Caco-2 (cell line): ENCODE measurements around the gene RNF2. TPM values are rescaled to one million over a fixed set of nuclear protein-coding genes. Genes with fewer than 3 reads are reported as not detected.

Experiments
- BruUV-seq: library from RNA; stranded (reverse); fragments of 400-500 nt; replicated peaks from 2 replicates; lab custom pipeline; 2021; lab: Mats Ljungman, UMichigan
- CTCF ChIA-PET: fragments of 300-600 bp; sonication (Branson Sonifier 250); formaldehyde crosslinking; loops from one replicate; lab custom pipeline; 2022; ENCODE audit warnings: antibody characterized with exemption; lab: Charles Lee
- POLR2A ChIA-PET: fragments of 300-600 bp; sonication (Branson Sonifier 250); formaldehyde crosslinking; loops from one replicate; lab custom pipeline; 2022; ENCODE audit warnings: antibody characterized with exemption; lab: Charles Lee
- DNase-seq, 2 experiments: peaks; one replicate each; pipeline versions ENCODE4 v3.0.0 to v3.0.0-alpha.2; 2020 to 2022
- H3K27me3 ChIP-seq: replicated peaks from 2 replicates; pipeline ENCODE4 v1.6.0; 2011; ENCODE audit warnings: low read length; ENCODE audit not compliant: control insufficient read depth, insufficient read depth
- H3K36me3 ChIP-seq: 2 replicates; pipeline ENCODE4 v1.5.1; 2011; ENCODE audit warnings: low read length; ENCODE audit not compliant: control insufficient read depth, insufficient read depth
- H3K4me1 ChIP-seq: fragments of 250-450 bp; sonication (Bioruptor Pico); 2 replicates; pipeline ENCODE4 v1.5.1; 2020; ENCODE audit warnings: mild to moderate bottlenecking
- H3K4me3 ChIP-seq: 2 replicates; pipeline ENCODE4 v1.5.1; 2011; ENCODE audit warnings: low read depth, mild to moderate bottlenecking, control low read depth, low read length
- H3K9me3 ChIP-seq: fragments of 250-450 bp; sonication (Bioruptor Pico); 2 replicates; pipeline ENCODE4 v1.5.1; 2020; ENCODE audit warnings: mild to moderate bottlenecking, moderate library complexity
- H3K27ac Mint-ChIP-seq: one replicate; pipeline ENCODE4 v1.8.0; 2022; ENCODE audit warnings: mixed read lengths; ENCODE audit not compliant: unreplicated experiment
- H3K27me3 Mint-ChIP-seq: one replicate; pipeline ENCODE4 v1.8.0; 2022; ENCODE audit warnings: mixed read lengths; ENCODE audit not compliant: insufficient read depth, unreplicated experiment
- H3K36me3 Mint-ChIP-seq: one replicate; pipeline ENCODE4 v1.8.0; 2022; ENCODE audit warnings: mild to moderate bottlenecking, mixed read lengths; ENCODE audit not compliant: insufficient read depth, unreplicated experiment
- H3K4me1 Mint-ChIP-seq: one replicate; pipeline ENCODE4 v1.8.0; 2022; ENCODE audit warnings: low read depth, mixed read lengths; ENCODE audit not compliant: unreplicated experiment
- H3K4me3 Mint-ChIP-seq: one replicate; pipeline ENCODE4 v1.8.0; 2022; ENCODE audit warnings: mild to moderate bottlenecking, moderate library complexity, mixed read lengths; ENCODE audit not compliant: unreplicated experiment
- H3K9me3 Mint-ChIP-seq: one replicate; pipeline ENCODE4 v1.8.0; 2022; ENCODE audit warnings: mixed read lengths; ENCODE audit not compliant: unreplicated experiment
- CTCF ChIP-seq, 2 experiments: fragments of 200-600 bp in 1 of 2; IDR thresholded peaks; 1 replicate in 1 of 2; 2 replicates in 1 of 2; pipeline versions ENCODE4 v1.5.1 to v1.8.0; 2011 to 2022; ENCODE audit warnings: antibody characterized with exemption in 1 of 2, control low read depth in 1 of 2, inconsistent platforms in 1 of 2, low read depth in 1 of 2, low read length in 1 of 2, mild to moderate bottlenecking in 1 of 2, moderate library complexity in 1 of 2; ENCODE audit not compliant: insufficient read depth in 1 of 2, severe bottlenecking in 1 of 2, unreplicated experiment in 1 of 2
- intact Hi-C: fragments of 100-400 bp; cut with micrococcal nuclease; formaldehyde crosslinking; loops from one replicate; pipeline ENCODE4 v1.10.0; 2022; ENCODE audit not compliant: unreplicated experiment
- total RNA-seq: library from RNA; stranded (reverse); gene quantifications from 2 replicates; pipeline ENCODE4 v1.2.3, GENCODE V29; 2022

Gene RNF2
- total RNA-seq, 1 experiment from 2014 or later, result 31.7 TPM

- no peak overlapping the region for H3K4me3 Mint-ChIP-seq
- no TSS peak for BruUV-seq
- no peaks in the 10 kb centered on the region for H3K36me3 Mint-ChIP-seq
- no peaks in the 10 kb centered on the region for H3K9me3 Mint-ChIP-seq
- no peaks in the 10 kb centered on the region for H3K36me3 ChIP-seq
- DNase-seq, result no peak
- no peak overlapping the region for H3K27ac Mint-ChIP-seq
- ChIA-PET CTCF (no interaction called here), POLR2A (no interaction called here)
- intact Hi-C loops, result no loop called here
- no peak for TF ChIP-seq CTCF (IDR thresholded peaks at IDR 0.05; ENCODE audit: insufficient read depth in 1 of 2, low read depth in 1 of 2, low read length in 1 of 2, severe bottlenecking in 1 of 2, unreplicated experiment in 1 of 2)
- H3K9me3 ChIP-seq, result no peaks in the 10 kb centered on the region
- H3K4me3 ChIP-seq, result no peak overlapping the region
- H3K4me1 Mint-ChIP-seq, result no peaks in the 10 kb centered on the region
- no peaks in the 10 kb centered on the region for H3K27me3 ChIP-seq
- no peaks in the 10 kb centered on the region for H3K27me3 Mint-ChIP-seq
- H3K4me1 ChIP-seq, result peaks cover 9% of the 10 kb centered on the region
Measured at GRCh38 chr1:185035258-185035657, 10.1 kb upstream of the RNF2 start.

- H3K27ac Mint-ChIP-seq, result no peak overlapping the region
- peaks cover 2% of the 10 kb centered on the region for H3K4me1 ChIP-seq
- no peaks in the 10 kb centered on the region for H3K36me3 Mint-ChIP-seq
- H3K36me3 ChIP-seq, result no peaks in the 10 kb centered on the region
- no peak for TF ChIP-seq CTCF (IDR thresholded peaks at IDR 0.05; ENCODE audit: insufficient read depth in 1 of 2, low read depth in 1 of 2, low read length in 1 of 2, severe bottlenecking in 1 of 2, unreplicated experiment in 1 of 2)
- no peaks in the 10 kb centered on the region for H3K27me3 ChIP-seq
- H3K4me1 Mint-ChIP-seq, result no peaks in the 10 kb centered on the region
- H3K9me3 Mint-ChIP-seq, result no peaks in the 10 kb centered on the region
- no peak overlapping the region for H3K4me3 Mint-ChIP-seq
- ChIA-PET CTCF (interaction anchor here (1.0 kb wide), 1 partner anchor 131 kb away, joined by 3 read pairs; no protein-coding TSS in a partner anchor), POLR2A (no interaction called here)
- BruUV-seq, result no TSS peak
- H3K4me3 ChIP-seq, result no peak overlapping the region
- H3K27me3 Mint-ChIP-seq, result no peaks in the 10 kb centered on the region
- DNase-seq, result no peak
- intact Hi-C loops, result no loop called here
- no peaks in the 10 kb centered on the region for H3K9me3 ChIP-seq
Measured at GRCh38 chr1:185038813-185039376, 6.5 kb upstream of the RNF2 start.

DNA sequence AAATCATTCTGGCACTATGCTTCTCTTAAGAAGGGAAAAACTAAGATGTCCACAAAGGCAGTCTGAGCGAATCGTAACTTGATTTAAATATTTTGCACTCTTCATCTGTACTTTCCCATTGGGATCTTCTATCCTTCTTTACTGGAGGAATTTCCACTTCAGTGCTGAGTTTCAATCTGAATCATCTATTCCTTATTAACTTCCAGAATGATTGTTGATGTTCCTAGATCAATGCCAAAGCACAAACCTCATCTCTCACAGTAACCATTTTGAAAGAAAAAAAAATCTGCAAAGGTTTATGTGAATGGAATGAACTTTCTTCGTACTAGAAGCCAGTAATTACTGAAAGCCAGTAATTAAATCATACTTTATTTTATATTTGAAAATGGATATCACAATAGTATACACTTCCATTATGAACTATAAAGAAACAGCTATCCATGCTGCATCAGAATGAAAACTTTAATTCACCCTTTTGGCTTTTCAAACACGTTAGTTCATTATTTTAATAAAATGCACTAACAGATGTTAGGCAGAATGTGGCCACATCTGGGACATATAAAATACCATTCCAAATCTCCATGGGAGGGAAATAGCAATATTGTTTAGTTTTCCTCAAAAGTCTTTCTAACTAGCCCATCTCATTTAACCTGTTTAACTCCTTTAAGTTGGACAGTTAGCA, 5.5 kb upstream of the RNF2 start:
- Histone ChIP-seq H3K27me3 (no peaks in the 10 kb centered on the region), H3K4me1 (peaks cover 6% of the 10 kb centered on the region), H3K4me3 (no peak overlapping the region), H3K36me3 (no peaks in the 10 kb centered on the region), H3K9me3 (no peaks in the 10 kb centered on the region)
- H3K27ac Mint-ChIP-seq, result no peak overlapping the region
- no peaks in the 10 kb centered on the region for H3K4me1 Mint-ChIP-seq
- BruUV-seq, result no TSS peak
- no peak for TF ChIP-seq CTCF (IDR thresholded peaks at IDR 0.05; ENCODE audit: insufficient read depth in 1 of 2, low read depth in 1 of 2, low read length in 1 of 2, severe bottlenecking in 1 of 2, unreplicated experiment in 1 of 2)
- no peaks in the 10 kb centered on the region for H3K9me3 Mint-ChIP-seq
- ChIA-PET POLR2A (no interaction called here), CTCF (interaction anchor here (1.0 kb wide), 1 partner anchor 130 kb away, joined by 3 read pairs; no protein-coding TSS in a partner anchor)
- H3K4me3 Mint-ChIP-seq, result no peak overlapping the region
- intact Hi-C loops, result loop anchor here (10.0 kb wide), 1 partner anchor 655 kb away; no protein-coding TSS in a partner anchor
- no peaks in the 10 kb centered on the region for H3K27me3 Mint-ChIP-seq
- H3K36me3 Mint-ChIP-seq, result no peaks in the 10 kb centered on the region
- DNase-seq, result no peak
